Spleen (tissue), 11 donors: ENCODE data around the gene PTK6. TPM values are rescaled to one million over a fixed set of nuclear protein-coding genes. Genes with fewer than 3 reads are reported as not detected.
A peak's percentile ranks its signal among the peaks of the same experiment; 100 is the strongest.

Source experiments
- DNase-seq: peaks from one replicate; pipeline ENCODE4 v3.0.0-alpha.2; 2020
- H3K27ac ChIP-seq, 8 donors: fragments of 200-600 bp; sonication (generic) in 7 of 8; 1 replicate in 4 of 8; 2 replicates in 4 of 8; pipeline versions ENCODE4 v1.5.0 to v1.8.0; 2016 to 2021; ENCODE audit warnings: inconsistent platforms in 4 of 8, mild to moderate bottlenecking in 4 of 8, moderate library complexity in 1 of 8
- H3K27me3 ChIP-seq, 7 donors: fragments of 200-600 bp; sonication (generic) in 6 of 7; replicated peaks in 1 of 7; 1 replicate in 4 of 7; 2 replicates in 3 of 7; pipeline versions ENCODE4 v1.5.0 to v1.8.0; 2016 to 2021; ENCODE audit warnings: inconsistent platforms in 3 of 7, mild to moderate bottlenecking in 1 of 7
- H3K36me3 ChIP-seq, 6 donors: fragments of 200-600 bp; sonication (generic) in 5 of 6; 1 replicate in 4 of 6; 2 replicates in 2 of 6; pipeline versions ENCODE4 v1.5.0 to v1.8.0; 2016 to 2021; ENCODE audit warnings: inconsistent platforms in 2 of 6
- H3K4me1 ChIP-seq, 6 donors: fragments of 200-600 bp; sonication (generic) in 5 of 6; 1 replicate in 3 of 6; 2 replicates in 3 of 6; pipeline versions ENCODE4 v1.5.0 to v1.8.0; 2016 to 2021; ENCODE audit warnings: inconsistent platforms in 3 of 6
- H3K4me3 ChIP-seq, 8 donors: fragments of 200-600 bp; sonication (generic) in 7 of 8; 1 replicate in 4 of 8; 2 replicates in 4 of 8; pipeline versions ENCODE4 v1.5.0 to v1.8.0; 2016 to 2021; ENCODE audit warnings: inconsistent platforms in 4 of 8, mild to moderate bottlenecking in 4 of 8, moderate library complexity in 2 of 8
- H3K9me3 ChIP-seq, 8 donors: fragments of 200-600 bp; sonication (generic) in 7 of 8; 1 replicate in 4 of 8; 2 replicates in 4 of 8; pipeline versions ENCODE4 v1.5.0 to v1.8.0; 2016 to 2021; ENCODE audit warnings: inconsistent platforms in 4 of 8
- CTCF ChIP-seq, 11 experiments: fragments of 200-600 bp in 7 of 11; fragments of 450-650 bp in 4 of 11; sonication (generic) in 4 of 11; IDR thresholded peaks in 8 of 11; conservative IDR thresholded peaks in 3 of 11; 1 replicate in 7 of 11; 2 replicates in 4 of 11; pipeline versions ENCODE4 v1.4.0 to v1.8.0; 2016 to 2021; ENCODE audit warnings: antibody characterized with exemption in 11 of 11, inconsistent platforms in 4 of 11, mild to moderate bottlenecking in 1 of 11
- POLR2A ChIP-seq, 3 donors: fragments of 450-650 bp; IDR thresholded peaks; one replicate each; pipeline ENCODE4 v1.5.1; 2017; ENCODE audit warnings: antibody characterized with exemption in 3 of 3, mild to moderate bottlenecking in 1 of 3
- POLR2AphosphoS5 ChIP-seq, 3 donors: sonication (generic); formaldehyde crosslinking; IDR thresholded peaks; one replicate each; pipeline ENCODE4 v1.5.1; 2017; ENCODE audit warnings: antibody characterized with exemption in 3 of 3
- WGBS, 5 donors: extraction: QIAGEN DNeasy Blood & Tissue Kit in 3 of 5; methylation state at CpG; one replicate each; pipeline versions ENCODE4 v1.1.5 to v1.1.7; 2013 to 2018; 5-methylcytosine and 5-hydroxymethylcytosine counted together
- intact Hi-C: fragments of 100-400 bp; cut with DNase I; formaldehyde crosslinking; loops from one replicate; pipeline ENCODE4 v1.15.0; 2023; ENCODE audit warnings: low total_unique reads
- polyA plus RNA-seq, 3 donors: library from polyadenylated mRNA; stranded (reverse); fragments of 200-250 nt; gene quantifications; one replicate each; pipeline ENCODE4 v1.2.1, GENCODE V29; 2013
- total RNA-seq, 7 donors: library from RNA; depleted of rRNA in 3 of 7; stranded (reverse); fragments of >200 nt in 3 of 7; fragmentation: NEBNext Ultra II Directional in 4 of 7; extraction: Animal tissue kit (Norgen Biotek cat#: 25700) in 4 of 7; gene quantifications; one replicate each; pipeline versions ENCODE4 v1.1.0 to v1.2.1, GENCODE V29; 2016 to 2021
- donor health status: healthy with polysubstance abuse.
- donor health status: DM: no; HTN: no; CAD: no; lungs with moderate emphysema.
- donor health status: DM: no; HTN: no; CAD: no.
- donor health status: Bipolar disorder and iron deficiency.
- donor health status: healthy.
- donor health status: DM: no; HTN: no; CAD: no.
- donor health status: DM: yes; HTN: yes; CAD: no.

PTK6 gene
- total and polyA plus RNA-seq, 10 donors: 0.20 to 1.0 (median 0.71) TPM

DNA sequence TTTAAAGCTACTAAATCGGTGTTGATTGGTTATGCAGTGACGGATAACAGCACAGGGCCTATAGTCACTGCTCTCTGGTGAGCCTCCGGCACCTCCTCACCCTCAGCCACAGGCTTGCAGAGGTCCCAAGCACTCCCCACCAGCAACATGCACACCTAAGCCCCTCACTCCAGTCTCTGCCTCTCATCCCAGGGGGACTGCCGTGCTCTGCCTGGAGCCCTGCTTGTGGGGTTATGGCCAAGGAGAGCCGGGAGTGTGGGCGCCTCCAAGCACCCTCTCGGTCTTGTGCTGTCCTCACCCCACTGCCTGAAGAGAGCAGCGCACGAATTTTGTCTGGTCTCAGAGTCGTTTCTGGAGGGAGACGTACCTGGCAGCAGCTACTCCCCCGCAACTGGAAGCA is 31.5 kb downstream of the PTK6 start:
- no peaks in the 10 kb centered on the region for H3K36me3 ChIP-seq
- peaks cover 0 to 87% (median 16%) of the 10 kb centered on the region in 7 donors for H3K27me3 ChIP-seq
- intact Hi-C loops: no loop called here
- no peaks in the 10 kb centered on the region for H3K4me1 ChIP-seq
- TF ChIP-seq POLR2A (IDR thresholded peaks at IDR 0.05) (no peak), POLR2AphosphoS5 (IDR thresholded peaks at IDR 0.05) (no peak), CTCF (IDR thresholded peaks at IDR 0.05 in 8 of 11, conservative IDR thresholded peaks at IDR 0.05 in 3 of 11) (no peak)
- DNase-seq: peak; percentile 42
- H3K4me3 ChIP-seq: no peak overlapping the region
- peaks cover 0 to 21% (median 17%) of the 10 kb centered on the region in 8 donors for H3K9me3 ChIP-seq
- no peak overlapping the region for H3K27ac ChIP-seq
- WGBS, 5 donors: 69 to 92% (median 91%) methylated on average over 8 to 12 of the region's 12 CpGs

DNA sequence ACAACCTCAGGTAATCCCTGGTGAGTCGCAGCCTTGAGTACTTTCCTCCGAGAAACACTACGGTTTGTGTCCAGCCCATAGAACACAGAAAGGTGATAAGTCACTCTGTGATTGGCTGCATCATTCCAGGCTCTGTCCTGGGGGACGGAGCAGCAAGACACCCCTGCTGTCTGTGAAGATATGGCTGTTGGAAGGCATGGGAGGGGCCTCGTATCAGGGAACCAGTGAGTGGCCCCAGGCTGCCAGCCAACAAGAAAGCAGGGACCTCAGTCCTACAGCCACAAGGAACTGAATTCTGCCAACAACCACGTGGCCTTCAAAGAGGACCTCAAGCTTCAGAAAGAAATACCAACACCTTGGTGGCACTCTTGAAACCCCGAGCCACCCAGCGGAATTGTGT is 31.9 kb downstream of the PTK6 start:
- Histone ChIP-seq H3K4me3 (no peak overlapping the region), H3K27me3 (peaks cover 0 to 87% (median 16%) of the 10 kb centered on the region in 7 donors), H3K9me3 (peaks cover 0 to 21% (median 17%) of the 10 kb centered on the region in 8 donors), H3K4me1 (no peaks in the 10 kb centered on the region), H3K36me3 (no peaks in the 10 kb centered on the region), H3K27ac (no peak overlapping the region)
- DNase-seq: no peak
- 74 to 91% (median 86%) methylated on average over 8 of the region's 8 CpGs for WGBS, 5 donors
- TF ChIP-seq CTCF (IDR thresholded peaks at IDR 0.05 in 8 of 11, conservative IDR thresholded peaks at IDR 0.05 in 3 of 11) (no peak), POLR2A (IDR thresholded peaks at IDR 0.05) (no peak), POLR2AphosphoS5 (IDR thresholded peaks at IDR 0.05) (no peak)
- intact Hi-C loops: no loop called here

DNA sequence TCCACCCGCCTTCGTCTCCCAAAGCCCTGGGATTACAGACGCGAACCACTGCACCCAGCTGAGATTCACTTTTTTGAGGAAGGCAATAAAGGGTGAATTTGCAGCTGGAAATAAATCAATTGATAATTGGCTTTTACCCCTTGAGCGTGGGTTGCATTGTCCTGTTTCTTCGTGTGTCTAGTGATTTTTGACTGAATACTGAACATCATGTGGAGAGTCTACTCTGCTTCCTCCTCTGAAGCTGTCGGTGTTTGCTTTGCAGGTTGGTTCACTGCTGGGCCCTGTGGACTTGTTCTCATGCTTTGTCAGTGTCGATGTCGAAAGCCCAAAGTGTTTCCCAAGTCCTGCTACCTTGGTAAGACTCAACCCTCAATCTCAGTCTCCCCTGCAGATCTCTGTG is 32.5 kb downstream of the PTK6 start:
- no peak for DNase-seq
- TF ChIP-seq POLR2A (IDR thresholded peaks at IDR 0.05): no peak
- TF ChIP-seq CTCF (IDR thresholded peaks at IDR 0.05 in 8 of 11, conservative IDR thresholded peaks at IDR 0.05 in 3 of 11): no peak
- TF ChIP-seq POLR2AphosphoS5 (IDR thresholded peaks at IDR 0.05): no peak
- Histone ChIP-seq H3K27me3 (peaks cover 0 to 87% (median 18%) of the 10 kb centered on the region in 7 donors), H3K27ac (no peak overlapping the region), H3K36me3 (no peaks in the 10 kb centered on the region), H3K4me1 (peaks cover 0 to 3% (median 1%) of the 10 kb centered on the region in 6 donors), H3K9me3 (peaks cover 0 to 21% (median 17%) of the 10 kb centered on the region in 8 donors), H3K4me3 (no peak overlapping the region)
- 88 to 95% (median 91%) methylated on average over 9 of the region's 9 CpGs for WGBS, 5 donors
- intact Hi-C loops: no loop called here

DNA sequence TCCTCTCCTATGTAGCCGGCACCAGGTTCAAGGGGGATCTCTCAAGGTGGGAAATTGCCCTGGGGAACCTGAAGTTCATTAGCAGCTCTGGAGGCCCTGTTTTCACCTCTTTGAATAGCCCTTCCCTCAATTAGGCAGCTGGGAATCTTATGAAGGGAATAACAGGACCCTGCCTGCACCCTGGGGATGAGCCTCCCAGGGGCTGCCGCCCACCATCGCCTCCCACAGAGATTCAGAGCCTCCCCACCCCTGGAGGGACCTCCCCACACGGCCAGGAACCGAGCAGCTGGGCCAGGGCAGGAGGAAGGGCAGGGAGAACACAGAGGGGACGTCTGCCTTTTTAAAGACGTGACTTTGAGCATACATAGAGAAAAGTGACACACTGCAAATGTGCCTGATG is 33.7 kb downstream of the PTK6 start:
- DNase-seq: no peak
- H3K4me1 ChIP-seq: peaks cover 0 to 13% (median 11%) of the 10 kb centered on the region in 6 donors
- H3K27me3 ChIP-seq: peaks cover 0 to 87% (median 23%) of the 10 kb centered on the region in 7 donors
- no peak overlapping the region for H3K27ac ChIP-seq
- peaks cover 0 to 21% (median 17%) of the 10 kb centered on the region in 8 donors for H3K9me3 ChIP-seq
- intact Hi-C loops: no loop called here
- WGBS, 5 donors: 33 to 56% (median 47%) methylated on average over 5 to 7 of the region's 7 CpGs
- H3K4me3 ChIP-seq: no peak overlapping the region
- no peaks in the 10 kb centered on the region for H3K36me3 ChIP-seq
- no peak for TF ChIP-seq POLR2A (IDR thresholded peaks at IDR 0.05)
- TF ChIP-seq CTCF (IDR thresholded peaks at IDR 0.05 in 8 of 11, conservative IDR thresholded peaks at IDR 0.05 in 3 of 11): no peak
- no peak for TF ChIP-seq POLR2AphosphoS5 (IDR thresholded peaks at IDR 0.05)
